CD4-positive, alpha-beta T cell treated with Interleukin-15 for 4 hours (primary cell): ENCODE measurements around the gene OPALIN.

Source experiments
- DNase-seq: peaks from one replicate; pipeline ENCODE4 v3.0.0-alpha.2; 2020; ENCODE audit warnings: low spot score

OPALIN gene

DNA sequence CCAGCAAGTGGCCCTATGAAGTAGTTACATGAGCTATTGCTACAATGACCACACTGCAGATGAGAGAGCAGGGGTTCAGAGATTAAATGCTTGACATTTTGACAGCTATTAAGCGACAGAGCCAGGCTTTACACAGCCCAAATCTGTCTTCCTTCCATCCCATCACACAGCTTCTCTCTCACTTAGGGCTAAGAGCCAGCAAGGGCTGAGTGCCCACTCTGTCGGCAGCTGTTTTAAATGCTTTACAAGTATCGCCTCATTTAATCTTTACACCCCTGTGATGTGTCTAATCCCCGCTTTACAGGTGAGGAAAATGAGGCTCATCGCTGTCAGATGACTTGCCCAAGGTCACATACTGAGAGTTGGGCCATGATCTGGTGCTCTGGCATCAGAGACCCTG is 15.2 kb upstream of the OPALIN start:
- DNase-seq, result no peak

DNA sequence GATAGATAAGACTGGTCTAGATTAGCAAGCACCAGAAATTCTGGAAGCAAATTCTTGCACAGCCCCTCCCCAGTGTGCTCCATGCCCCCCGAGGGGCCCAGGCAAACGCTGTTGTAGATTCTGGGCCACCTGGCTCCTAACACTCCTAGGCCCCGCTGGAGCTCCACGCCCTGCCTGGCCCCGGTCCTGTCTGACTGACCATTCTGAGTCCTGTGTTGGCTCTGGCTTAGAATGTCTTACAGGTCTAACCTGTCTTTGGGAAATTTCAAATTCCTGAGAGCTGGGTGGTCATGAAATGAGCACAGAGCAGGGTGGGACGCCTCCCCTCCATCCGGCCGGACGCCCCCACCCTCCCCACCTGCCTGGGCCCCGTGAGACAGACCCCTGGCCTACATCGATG is 12.6 kb upstream of the OPALIN start:
- no peak for DNase-seq

DNA sequence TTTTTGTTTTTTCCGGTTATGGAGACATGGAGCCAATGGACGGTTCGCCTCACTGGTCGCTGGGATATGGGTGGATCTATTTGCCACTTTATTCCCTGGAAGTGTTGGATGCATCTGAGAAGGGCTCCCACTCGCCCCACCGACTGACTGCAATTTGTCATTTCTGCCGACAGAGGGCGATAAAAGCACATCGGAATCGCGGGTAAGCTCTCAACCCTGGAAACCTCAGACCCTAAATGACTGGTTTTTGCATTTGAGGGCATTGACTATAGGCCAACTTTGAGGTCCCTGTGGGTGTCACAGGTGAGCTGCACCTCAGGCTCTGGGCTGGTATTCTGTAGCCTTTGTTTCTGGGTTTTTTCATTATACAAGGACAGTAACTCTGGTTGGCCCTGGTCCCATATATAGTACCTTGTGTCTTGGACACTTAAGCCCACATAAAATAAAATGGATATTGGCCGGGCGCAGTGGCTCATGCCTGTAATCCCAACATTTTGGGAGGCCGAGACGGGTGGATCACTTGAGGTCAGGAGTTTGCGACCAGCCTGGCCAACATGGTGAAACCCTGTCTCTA is 11.9 kb upstream of the OPALIN start:
- DNase-seq, result peak; percentile 56

DNA sequence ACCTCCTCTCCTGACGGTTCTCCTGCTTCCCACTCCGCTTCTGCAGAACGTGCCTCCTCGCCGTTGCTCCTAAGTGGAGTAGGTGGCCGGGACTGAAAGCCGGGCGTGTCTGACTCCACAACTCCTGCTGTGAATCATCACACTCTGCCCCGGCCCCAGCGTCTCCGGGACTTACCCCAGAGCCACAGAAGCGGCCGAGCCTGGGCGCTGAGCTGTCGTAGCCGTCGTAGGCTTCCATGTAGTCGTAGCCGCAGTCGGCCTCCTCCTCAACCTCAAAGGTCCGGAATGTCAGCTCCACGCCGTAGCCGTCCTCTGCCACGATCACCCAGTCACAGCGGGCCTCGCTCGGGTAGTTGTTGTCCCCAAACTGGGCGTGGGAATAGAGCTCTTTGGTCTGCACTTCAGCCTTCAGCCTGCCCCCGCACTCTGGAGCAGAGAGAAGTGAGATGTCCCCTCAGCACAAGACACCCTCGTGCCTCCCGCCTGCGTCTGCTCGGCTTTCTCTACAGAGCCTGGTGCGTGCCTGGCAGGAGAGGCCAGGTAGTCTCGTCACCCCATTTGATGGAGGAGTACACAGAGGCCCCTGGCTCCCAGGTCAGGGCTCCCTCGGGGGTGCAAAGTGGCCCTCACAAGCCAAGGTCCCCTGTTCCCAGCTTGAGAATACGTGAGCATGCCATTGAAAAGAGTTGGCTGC is 11.2 kb upstream of the OPALIN start:
- DNase-seq, result no peak

DNA sequence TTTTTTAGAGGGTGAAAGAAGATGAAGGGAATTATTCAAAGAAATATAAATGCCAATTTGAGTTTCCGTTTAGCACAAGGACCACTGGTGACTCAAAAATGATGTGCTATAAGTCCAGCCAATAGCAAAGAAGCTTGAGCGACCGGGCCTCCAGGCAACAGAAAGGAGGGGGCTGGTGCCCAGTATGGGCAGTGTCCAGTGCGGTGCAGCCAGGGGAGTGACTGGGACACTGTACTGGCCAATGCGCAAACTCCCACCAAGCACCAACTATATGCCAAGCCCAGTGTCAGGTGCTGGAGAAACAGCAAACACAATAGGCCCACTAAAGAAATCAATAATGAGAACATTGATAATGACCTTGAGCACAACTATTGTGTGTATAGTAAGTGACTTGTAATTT is 10.2 kb upstream of the OPALIN start:
- DNase-seq, result no peak

DNA sequence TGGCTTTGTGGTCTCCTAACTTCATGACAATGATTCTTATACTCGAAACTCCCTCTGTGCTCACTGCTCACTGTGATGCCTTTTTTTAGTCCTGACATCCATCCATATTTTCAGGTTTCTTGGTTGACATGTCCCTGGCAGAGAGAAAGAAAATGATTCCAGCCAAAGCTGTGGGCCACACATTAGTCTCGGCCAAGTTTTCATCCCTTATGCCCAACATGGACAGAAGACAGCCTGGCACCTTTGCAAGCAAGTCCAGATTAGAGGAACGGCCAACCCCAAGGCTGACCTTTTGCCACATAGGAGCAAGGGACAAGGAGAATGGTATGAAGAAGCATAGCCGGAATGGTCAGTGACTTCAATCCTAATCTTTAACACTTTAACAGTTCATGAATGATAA is 8.7 kb upstream of the OPALIN start:
- DNase-seq, result no peak

DNA sequence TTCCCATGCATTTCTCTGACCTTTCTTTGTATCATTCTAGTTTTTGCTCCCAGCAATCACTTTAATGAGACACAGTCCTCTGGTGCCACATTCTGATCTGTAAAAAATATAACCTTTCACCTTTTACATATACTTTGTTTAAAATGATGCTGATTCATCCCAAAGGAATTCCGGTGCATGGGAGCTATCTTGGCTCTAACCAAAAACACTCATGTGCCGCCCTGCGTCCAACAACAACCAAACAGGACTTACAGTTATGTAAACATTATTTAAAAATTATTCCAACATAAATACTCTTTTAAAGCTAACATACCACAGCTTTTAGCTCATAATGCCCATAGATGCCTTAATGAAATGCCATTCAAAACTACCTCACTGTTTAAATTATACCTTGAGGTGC is 7.7 kb upstream of the OPALIN start:
- DNase-seq, result no peak

DNA sequence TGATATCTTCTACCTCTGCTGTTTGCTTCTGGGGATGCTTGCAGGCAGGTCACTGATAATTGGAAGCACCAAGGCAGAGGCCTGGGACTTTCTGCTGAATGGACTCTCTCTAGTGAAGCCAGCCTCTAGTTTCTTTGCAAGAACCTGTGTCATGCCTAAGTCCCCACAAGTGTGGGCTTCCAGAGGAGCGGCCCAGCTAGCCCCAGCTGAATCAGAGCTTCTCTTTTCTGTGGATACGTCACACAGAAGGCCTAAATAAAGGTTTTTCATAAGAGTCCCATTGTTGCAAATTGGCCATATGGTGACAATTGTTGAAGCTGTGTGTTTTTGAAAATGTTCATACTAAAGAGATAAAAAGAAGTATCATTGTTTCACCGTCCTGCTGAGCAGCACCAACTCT is 6.8 kb upstream of the OPALIN start:
- no peak for DNase-seq

DNA sequence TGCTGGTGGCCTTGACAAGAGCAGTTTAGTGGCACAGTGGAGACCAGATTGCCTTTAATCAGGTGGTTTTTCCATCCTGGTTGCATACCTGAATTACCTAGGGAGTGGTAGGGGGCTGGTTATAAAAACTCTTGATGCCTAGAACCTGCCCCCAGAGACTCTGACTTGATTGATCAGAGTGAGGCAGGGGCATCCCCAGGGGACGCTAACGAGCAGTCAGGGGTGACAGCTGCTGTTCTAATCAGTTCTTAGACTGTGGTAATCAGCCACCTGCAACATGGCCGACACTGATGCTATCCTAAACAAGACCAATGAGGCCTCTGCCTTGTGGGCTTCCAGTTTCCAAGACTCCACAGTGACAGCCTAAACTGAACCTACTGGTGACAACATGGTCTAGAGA is 2.0 kb upstream of the OPALIN start:
- no peak for DNase-seq

DNA sequence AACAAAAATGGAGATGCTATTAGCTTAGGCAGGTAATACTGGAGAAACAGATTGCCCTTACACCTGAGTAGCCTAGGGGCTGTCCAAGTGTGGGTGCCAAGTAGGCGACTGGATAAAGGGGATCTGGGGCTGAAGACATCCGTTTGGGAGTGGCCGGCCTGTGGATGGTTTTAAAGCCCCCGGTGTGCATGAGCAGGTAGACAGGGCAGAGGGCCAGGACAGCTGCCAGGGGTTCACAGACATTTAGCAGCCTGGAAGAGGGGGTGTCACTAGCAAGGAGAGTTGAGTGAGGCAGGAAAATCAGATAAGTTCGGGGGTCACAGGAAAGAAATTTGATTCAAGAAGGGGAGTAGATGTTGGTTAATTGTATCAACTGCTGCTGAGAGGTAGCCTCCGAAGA is 1.5 kb upstream of the OPALIN start:
- DNase-seq, result no peak

DNA sequence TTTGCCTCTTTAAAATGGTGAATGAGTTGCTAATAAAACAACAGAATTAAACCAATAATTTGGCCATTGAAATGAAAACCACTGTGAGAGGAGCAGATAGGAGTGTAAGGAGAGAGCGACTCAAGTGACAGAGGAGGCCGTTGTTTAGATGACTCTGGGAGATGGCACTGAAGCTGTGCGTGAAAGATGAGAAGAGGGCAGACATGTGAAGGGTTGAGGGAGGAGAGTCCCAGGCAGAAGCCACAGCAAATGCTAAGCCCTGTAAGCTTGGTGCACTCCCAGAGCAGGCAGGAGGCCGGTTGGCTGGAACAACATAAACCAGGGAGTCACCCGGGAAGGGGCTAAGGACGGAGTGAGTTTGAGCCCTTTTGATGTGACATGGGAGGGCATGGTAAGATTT is 814 bp upstream of the OPALIN start:
- DNase-seq, result no peak

DNA sequence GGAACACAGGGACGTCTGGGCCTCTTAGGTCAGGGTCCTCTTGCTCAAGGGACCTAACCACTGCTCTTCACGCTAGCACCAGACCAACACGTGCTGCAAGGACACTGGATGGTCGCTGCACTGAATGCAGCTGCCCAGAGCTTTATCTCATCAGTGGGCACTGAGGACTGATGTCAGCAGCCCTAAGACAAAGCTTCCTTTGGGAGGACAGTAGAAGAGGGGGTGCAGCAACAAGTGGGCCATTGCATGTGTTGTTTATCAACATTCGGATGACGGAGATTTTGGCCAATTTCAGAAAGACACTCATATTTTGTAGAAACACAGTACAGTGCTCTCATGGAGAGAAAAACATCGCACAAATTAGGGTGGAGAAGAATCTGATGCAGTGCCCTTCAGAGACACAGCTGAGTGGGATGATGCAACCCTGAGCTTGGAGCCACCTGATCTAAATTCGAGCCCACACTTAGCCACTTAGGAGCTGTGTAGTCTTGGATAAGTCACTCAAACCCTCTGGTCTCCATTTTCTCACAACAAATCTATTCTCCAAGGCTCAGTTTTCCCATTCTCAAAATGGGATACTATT is 1.7 kb downstream of the OPALIN start:
- no peak for DNase-seq

DNA sequence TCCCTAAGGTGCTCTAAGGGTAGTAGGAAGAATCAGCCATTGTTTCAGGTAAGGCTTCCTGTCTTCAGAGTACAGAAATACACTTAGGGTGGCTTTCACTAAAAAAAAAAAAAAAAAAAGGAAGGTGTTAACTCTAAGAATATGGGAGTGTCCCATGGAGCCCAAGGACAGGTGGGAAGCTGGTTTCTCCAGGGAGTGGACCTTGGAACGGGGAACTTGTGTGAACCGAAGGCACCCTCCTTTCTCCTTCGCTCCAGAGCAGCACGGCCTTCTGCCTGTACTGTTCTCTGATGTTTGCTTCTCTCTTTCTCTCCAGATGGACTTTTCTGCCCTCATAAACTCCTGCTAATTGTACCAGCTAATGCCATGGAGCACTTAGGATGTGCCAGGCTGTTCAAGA is 6.2 kb downstream of the OPALIN start:
- DNase-seq, result no peak

DNA sequence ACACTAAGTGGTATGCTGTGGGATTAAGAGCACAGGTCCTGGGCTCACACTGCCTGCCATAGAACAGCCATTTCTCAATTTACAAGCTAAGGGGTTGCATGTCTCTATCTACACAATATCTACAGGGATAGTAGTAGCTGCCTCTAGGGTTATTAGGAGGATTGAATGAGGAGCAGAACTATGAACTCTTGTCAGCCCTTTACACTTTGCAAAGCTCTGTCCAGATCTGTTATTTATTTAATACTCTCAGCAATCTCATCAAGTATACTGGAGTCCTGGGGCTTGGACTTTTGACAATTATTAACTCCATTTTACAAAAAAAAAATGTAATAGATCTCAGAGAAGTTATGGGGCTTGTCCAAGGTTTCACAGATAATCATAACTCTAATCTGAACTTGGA is 6.8 kb downstream of the OPALIN start:
- DNase-seq, result no peak

DNA sequence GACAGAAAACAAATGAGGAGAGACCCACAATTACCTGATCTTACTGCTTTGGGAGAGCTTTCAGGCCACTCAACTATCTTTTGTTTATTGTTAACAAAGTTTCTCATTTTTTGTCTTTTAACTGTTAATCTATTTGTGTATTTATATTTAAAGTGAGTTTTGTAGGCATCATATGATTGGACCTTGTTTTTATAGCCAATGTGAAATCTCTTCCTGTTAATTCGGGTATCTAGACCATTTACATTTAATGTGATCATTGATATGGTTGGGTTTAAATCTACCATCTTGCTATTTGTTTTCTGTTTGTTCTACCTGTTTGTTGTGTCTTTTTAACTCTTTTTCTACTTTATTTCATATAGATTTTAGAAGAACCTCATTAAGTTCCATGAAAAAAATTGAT is 12.5 kb downstream of the OPALIN start:
- no peak for DNase-seq

DNA sequence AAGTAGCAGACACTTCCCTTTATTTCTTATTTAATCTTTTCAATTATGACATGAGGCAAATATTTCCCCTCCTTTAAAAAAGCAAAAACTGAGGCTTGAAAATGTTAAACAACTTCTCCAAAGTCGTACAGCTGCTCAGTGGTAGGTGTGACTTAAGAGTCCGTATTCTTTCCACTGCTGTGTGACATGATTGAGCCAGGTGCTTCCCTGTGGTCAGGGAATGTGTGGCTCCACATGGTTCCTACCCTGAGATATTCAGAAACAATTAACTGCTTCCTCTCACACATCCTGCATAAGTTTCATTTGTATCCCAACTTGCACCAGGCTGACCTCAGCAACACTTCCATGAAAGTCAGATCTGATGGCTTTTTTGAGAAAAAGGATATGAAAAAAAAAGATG is 13.6 kb downstream of the OPALIN start:
- no peak for DNase-seq

DNA sequence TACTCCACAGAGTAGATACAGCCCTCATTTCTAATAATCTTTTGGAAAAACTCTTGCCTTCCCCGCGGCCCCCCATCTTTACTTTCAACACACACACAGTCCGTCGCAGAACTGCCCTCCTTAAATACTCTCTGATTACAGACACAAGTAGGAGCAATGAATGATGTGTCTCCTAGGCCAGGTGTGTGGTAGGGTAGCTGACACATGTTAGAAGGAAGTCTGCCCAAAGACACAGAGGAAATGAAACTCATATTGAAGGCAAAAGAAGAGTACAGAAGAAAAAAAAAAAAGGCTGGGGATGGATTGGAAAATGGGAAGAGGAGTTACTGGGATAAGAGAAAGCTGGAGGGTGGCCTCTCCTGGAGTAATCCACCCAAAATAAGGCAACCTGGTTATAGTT is 14.6 kb downstream of the OPALIN start:
- no peak for DNase-seq

DNA sequence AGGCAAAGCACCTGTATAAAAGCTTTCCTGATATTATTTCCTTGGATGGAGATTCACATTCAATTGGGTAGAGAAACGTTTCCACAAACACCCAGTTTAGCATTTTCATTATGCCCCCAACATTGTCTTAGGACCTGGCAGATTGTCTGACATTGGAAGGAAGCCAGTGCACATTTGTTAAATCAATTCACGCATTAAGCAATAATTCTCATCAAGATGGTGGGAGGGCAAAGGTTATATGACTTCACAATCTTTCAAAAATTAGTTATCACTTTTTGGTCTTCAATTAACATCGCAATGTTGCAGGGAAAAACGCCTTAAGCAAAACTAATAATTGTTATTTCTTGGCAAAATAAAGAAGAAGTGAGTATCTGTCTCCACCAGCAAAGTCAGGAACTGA is 16.4 kb downstream of the OPALIN start:
- no peak for DNase-seq

DNA sequence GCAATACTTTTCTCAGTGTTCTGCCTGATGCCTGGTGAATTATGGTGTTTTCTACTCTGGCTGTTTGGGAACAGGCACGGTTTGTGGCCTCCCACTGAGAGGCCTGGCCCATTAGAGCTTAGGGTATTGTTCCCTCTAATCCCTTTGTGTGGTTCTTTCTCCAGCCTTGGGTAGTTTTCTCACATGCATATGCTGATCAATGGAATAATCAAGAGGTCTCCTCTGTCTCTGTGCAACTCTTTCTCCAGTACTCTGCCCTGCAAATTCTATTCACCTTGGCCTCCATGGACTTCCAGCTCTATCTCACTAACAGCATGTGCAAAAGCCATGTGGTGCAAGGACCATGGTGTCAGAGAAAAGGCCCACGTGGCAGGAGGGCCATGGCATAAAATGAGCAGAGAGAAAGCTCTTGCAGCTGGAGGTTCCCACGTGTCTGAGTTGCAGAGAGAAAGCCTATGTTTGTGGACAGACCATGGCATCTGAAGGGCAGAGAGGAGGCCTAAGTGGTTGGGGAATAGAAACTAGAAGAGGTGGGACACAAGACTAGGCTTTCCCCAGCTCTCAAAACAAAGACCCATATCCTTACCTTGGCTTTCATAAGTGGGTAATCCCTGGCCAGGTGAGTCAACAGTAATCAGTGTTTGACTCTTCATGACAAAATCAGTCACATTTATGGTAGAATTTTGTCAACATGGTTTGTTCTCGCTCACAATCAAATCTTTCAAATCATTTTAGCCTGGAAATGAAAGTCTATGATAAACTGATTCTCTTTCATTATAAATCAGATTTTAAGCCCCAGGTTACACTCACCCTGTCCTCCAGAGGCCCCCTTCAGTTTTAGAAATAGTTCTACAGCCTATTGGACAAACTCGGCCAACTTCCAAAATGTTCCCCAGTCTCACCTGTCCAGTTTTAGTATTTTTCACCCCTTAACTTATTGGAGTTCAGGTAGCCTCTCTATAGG is 17.3 kb downstream of the OPALIN start:
- no peak for DNase-seq

DNA sequence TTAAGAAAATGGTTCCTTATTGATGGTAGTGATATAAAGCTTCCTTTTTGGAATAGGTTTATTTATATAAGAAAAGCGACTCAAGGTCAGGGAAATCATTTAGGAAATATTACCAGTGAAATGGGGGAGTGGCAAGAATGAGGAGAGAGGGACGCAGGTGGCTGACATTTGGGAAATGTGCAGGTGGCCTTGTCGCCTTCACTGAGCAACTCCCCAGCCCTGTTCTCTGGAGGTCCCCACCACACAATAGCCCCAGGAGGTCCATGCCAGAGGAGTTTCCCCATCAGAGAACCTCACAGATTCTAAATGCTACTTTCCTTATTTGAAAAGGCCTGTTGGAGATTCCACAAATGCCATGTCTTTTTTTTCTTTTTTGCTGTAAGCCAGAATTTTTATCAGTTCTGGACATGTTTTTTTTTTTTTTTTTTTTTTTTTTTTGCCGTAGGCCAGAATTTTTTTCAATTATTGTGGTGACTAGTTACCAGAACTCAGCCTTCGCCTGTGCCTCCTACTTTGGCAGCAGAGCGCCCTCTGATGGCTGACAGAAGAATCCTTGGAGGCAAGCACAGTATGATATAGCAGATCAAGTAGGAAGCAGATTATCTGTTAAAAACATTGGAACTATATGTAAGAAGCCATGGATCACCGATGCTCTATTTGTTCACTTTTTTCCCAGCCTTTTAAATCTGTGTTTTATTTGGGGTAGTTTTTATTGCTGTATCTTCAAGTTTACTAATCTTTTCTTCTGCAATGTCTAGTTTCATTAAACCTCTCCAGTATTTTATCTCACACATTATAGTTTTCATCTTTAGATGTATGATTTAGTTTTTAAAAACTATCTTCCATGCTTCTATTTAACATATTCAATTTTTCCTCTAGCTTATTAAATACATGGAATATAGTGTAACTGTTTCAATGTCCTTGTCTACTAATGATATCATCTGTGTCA is 18.6 kb downstream of the OPALIN start:
- DNase-seq, result peak; percentile 31

DNA sequence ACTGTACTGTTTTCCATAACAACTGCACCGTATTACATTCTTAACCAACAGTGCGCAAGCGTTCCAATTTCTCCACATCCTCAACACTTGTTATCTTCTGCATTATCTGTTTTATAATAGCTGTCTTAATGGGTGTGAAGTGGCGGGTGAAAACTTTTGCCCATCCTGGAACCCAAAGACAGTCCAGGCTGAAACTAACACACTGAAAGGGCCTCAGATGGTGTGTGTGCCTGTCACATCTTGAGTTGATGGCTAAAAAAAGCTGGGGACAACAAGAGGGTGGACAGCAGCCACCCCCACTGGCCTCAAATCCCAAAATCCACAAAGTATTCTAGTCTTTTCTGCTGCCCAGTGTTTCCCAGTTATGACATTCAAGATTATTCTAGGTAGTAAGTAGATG is 19.4 kb downstream of the OPALIN start:
- DNase-seq, result no peak
